Erythroblast (primary cell): ENCODE data around the gene METAP2.

Experiments
- GATA1 ChIP-seq: IDR thresholded peaks from 2 replicates; pipeline ENCODE4 v1.6.1; 2011; ENCODE audit warnings: low read depth, mild to moderate bottlenecking, control low read depth, low read length, moderate library complexity
- POLR2A ChIP-seq: IDR thresholded peaks from 2 replicates; pipeline ENCODE4 v1.6.1; 2011; ENCODE audit warnings: mild to moderate bottlenecking, low read length

GRCh38 chr12:95499772-95500171 lies 25.8 kb downstream of the METAP2 start:
- TF ChIP-seq POLR2A (no peak), GATA1 (no peak)
